Measurements from ENCODE around the gene SLC38A9. TPM values are rescaled to one million over a fixed set of nuclear protein-coding genes. Genes with fewer than 3 reads are reported as not detected.

The SLC38A9 gene
- total and polyA plus RNA-seq, 2 of the 8 experiments (the other 6 are each of a cell fraction or from before 2014, with no cell fraction given) = 29.2 to 43.7 TPM

GRCh38 chr5:55680353-55680752 is 31.8 kb downstream of the SLC38A9 start:
- TF ChIP-seq CEBPB (IDR thresholded peaks at IDR 0.05; ENCODE audit: low read depth, low read length) = no peak
- no peak for TF ChIP-seq ZNF274 (IDR thresholded peaks at IDR 0.05; ENCODE audit: borderline replicate concordance, extremely low read depth, low read length)
- no peak overlapping the region for H4K8ac ChIP-seq (ENCODE audit: extremely low read depth, insufficient read depth, low read length)
- no peak overlapping the region for H3K14ac ChIP-seq (ENCODE audit: insufficient read length)
- no peak overlapping the region for H4K5ac ChIP-seq (ENCODE audit: insufficient read length, low read depth, low read length)
- FAIRE-seq (no peak), DNase-seq (ENCODE audit: low read depth in 1 of 2, low spot score in 2 of 2) (no peak)
- H3K4me3 ChIP-seq (ENCODE audit: extremely low read depth in 1 of 4, insufficient read depth in 2 of 4, low read depth in 3 of 4, low read length in 4 of 4) = no peak overlapping the region
- no peak overlapping the region for H4K91ac ChIP-seq (replicated peaks; ENCODE audit: insufficient read length, low read length)
- no peaks in the 10 kb centered on the region; the same call in 1 of the 2 replicates for H3K79me1 ChIP-seq (ENCODE audit: low read depth, low read length)
- no peak overlapping the region for H3K9ac ChIP-seq (replicated peaks in 1 of 4; ENCODE audit: extremely low read depth in 1 of 4, low read depth in 3 of 4, low read length in 3 of 4)
- H3K9me3 ChIP-seq (ENCODE audit: insufficient read depth in 2 of 2, low read depth in 1 of 2, low read length in 1 of 2) = no peaks in the 10 kb centered on the region
- H2BK120ac ChIP-seq (replicated peaks; ENCODE audit: low read depth, low read length) = no peak overlapping the region
- H2AFZ ChIP-seq (ENCODE audit: low read length) = no peak overlapping the region
- no peak overlapping the region for H2BK12ac ChIP-seq (ENCODE audit: low read depth, low read length)
- H2AK5ac ChIP-seq (ENCODE audit: low read depth, low read length) = no peak overlapping the region
- CTCF ChIA-PET (ENCODE audit: partially characterized antibody) = interaction anchor here (1.7 kb wide), 1 partner anchor 11 kb away, joined by 7 read pairs; no protein-coding TSS in a partner anchor
- H3K4me2 ChIP-seq (ENCODE audit: insufficient read depth in 1 of 2, low read depth in 2 of 2, low read length in 2 of 2) = no peak overlapping the region
- no peaks in the 10 kb centered on the region for H3K79me2 ChIP-seq (ENCODE audit: control insufficient read depth in 1 of 2, insufficient read depth in 2 of 2, low read length in 2 of 2)
- no peaks in the 10 kb centered on the region for H3K27me3 ChIP-seq (replicated peaks in 1 of 4; ENCODE audit: control insufficient read depth in 3 of 4, extremely low read depth in 1 of 4, insufficient read depth in 3 of 4, low read length in 3 of 4)
- H3K23ac ChIP-seq (ENCODE audit: insufficient read length) = no peak overlapping the region
- WGBS, 2 experiments (ENCODE audit: extremely low coverage in 1 of 2, insufficient coverage in 1 of 2, insufficient read length in 1 of 2, insufficient replicate concordance in 2 of 2, low coverage in 1 of 2, low lambda C conversion rate in 2 of 2, missing lambda C conversion rate in 1 of 2) = 79% methylated on average over 2 of the region's 2 CpGs; no CpG with 5 or more reads in 1 of the 2 experiments
- H3K4me1 ChIP-seq (replicated peaks in 1 of 4; ENCODE audit: control insufficient read depth in 3 of 4, insufficient read depth in 4 of 4, low read length in 3 of 4) = no peaks in the 10 kb centered on the region
- no peaks in the 10 kb centered on the region; a peak in 1 of 8 replicates for H3K36me3 ChIP-seq (ENCODE audit: control insufficient read depth in 2 of 4, insufficient read depth in 4 of 4, low read length in 3 of 4)
- H3K18ac ChIP-seq (ENCODE audit: extremely low read depth, low read length) = no peak overlapping the region
- H3K56ac ChIP-seq (replicated peaks; ENCODE audit: insufficient read length, low read depth, low read length) = no peak overlapping the region
- H4K20me1 ChIP-seq (replicated peaks in 1 of 2; ENCODE audit: control insufficient read depth in 1 of 2, insufficient read depth in 2 of 2, low read length in 2 of 2) = no peaks in the 10 kb centered on the region
- no peak overlapping the region for H2BK15ac ChIP-seq (ENCODE audit: low read length)
- POLR2A ChIA-PET (ENCODE audit: partially characterized antibody) = interaction anchor here (1.5 kb wide), 1 partner anchor 8 kb away, joined by 3 read pairs; no protein-coding TSS in a partner anchor
- H2BK20ac ChIP-seq (ENCODE audit: low read length) = no peak overlapping the region
- no peak overlapping the region for H3K27ac ChIP-seq (ENCODE audit: low read depth, low read length)
- no peak overlapping the region for H3K4ac ChIP-seq (replicated peaks; ENCODE audit: insufficient read length, low read depth, low read length)
- H2BK5ac ChIP-seq (ENCODE audit: low read depth, low read length) = no peak overlapping the region
- H3K23me2 ChIP-seq (ENCODE audit: low read depth, low read length) = no peaks in the 10 kb centered on the region

Measured in H1 (cell line).